GM23338 (cell line): ENCODE measurements around the gene INO80B.
A peak's percentile ranks its signal among the peaks of the same experiment; 100 is the strongest.

ENCODE experiments used
- CREB1 ChIP-seq: fragments of 250-450 bp; sonication (Bioruptor Pico); IDR thresholded peaks from 2 replicates; pipeline ENCODE4 v1.5.0; 2020; ENCODE audit warnings: low read depth, mild to moderate bottlenecking, moderate library complexity
- EZH2 ChIP-seq: fragments of 200-600 bp; sonication (generic); IDR thresholded peaks from one replicate; pipeline ENCODE4 v1.8.0; 2017; ENCODE audit warnings: antibody characterized with exemption, mild to moderate bottlenecking, low read depth; ENCODE audit not compliant: unreplicated experiment
- EZH2phosphoT487 ChIP-seq: fragments of 200-600 bp; sonication (generic); IDR thresholded peaks from one replicate; pipeline ENCODE4 v1.8.1; 2018; ENCODE audit warnings: antibody characterized with exemption; ENCODE audit not compliant: unreplicated experiment
- JUNB ChIP-seq: IDR thresholded peaks from one replicate; pipeline ENCODE4 v1.6.1; 2016; ENCODE audit warnings: antibody characterized with exemption; ENCODE audit not compliant: unreplicated experiment
- NANOG ChIP-seq: IDR thresholded peaks from 2 replicates; pipeline ENCODE4 v1.6.1; 2016; ENCODE audit warnings: antibody characterized with exemption, borderline replicate concordance
- POLR2AphosphoS5 ChIP-seq: IDR thresholded peaks from 2 replicates; pipeline ENCODE4 v1.6.1; 2016; ENCODE audit warnings: antibody characterized with exemption, low read depth
- ZNF114 ChIP-seq: fragments of 250-450 bp; sonication (Bioruptor Pico); IDR thresholded peaks from 2 replicates; pipeline ENCODE4 v1.5.0; 2020; ENCODE audit warnings: mild to moderate bottlenecking, moderate library complexity
- ZNF331 ChIP-seq: fragments of 250-450 bp; sonication (Bioruptor Pico); IDR thresholded peaks from 2 replicates; pipeline ENCODE4 v1.5.0; 2020; ENCODE audit warnings: low read depth, mild to moderate bottlenecking, moderate library complexity
- TF ChIP-seq, protein P1 (sequence below): IDR thresholded peaks from 2 replicates; pipeline ENCODE4 v1.6.1; 2016; ENCODE audit warnings: antibody characterized with exemption
- TF ChIP-seq, protein P2 (sequence below), 2 experiments: fragments of 200-600 bp in 1 of 2; sonication (generic) in 1 of 2; conservative IDR thresholded peaks; 2 replicates each; pipeline versions ENCODE4 v1.5.1 to v1.6.1; 2016 to 2017; ENCODE audit warnings: antibody characterized with exemption in 2 of 2, low read depth in 2 of 2, mild to moderate bottlenecking in 2 of 2, moderate library complexity in 1 of 2
- TF ChIP-seq, protein P3 (sequence below): IDR thresholded peaks from one replicate; pipeline ENCODE4 v1.6.1; 2018; ENCODE audit warnings: antibody characterized with exemption; ENCODE audit not compliant: unreplicated experiment

DNA sequence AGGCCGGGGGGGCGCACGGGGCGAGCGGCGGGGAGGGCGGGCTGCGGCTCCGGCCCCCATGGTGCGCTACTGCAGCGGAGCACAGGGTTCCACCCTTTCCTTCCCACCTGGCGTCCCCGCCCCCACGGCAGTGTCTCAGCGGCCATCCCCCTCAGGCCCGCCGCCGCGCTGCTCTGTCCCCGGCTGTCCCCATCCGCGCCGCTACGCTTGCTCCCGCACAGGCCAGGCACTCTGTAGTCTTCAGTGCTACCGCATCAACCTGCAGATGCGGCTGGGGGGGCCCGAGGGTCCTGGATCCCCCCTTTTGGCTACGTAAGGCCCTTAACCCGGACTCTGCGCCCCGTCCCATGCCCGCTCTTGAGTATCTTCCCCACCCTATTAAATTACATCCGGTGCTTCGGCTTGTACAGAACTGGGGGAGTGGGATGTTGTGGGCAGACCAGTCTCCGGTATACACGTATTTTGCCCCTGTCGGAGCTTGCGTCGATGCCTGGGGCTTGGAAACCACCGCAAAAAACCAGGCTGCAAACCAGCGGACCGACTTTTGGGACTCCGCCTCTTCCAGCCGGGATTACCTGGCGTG is 2.8 kb downstream of the INO80B start:
- TF ChIP-seq, protein P1, sequence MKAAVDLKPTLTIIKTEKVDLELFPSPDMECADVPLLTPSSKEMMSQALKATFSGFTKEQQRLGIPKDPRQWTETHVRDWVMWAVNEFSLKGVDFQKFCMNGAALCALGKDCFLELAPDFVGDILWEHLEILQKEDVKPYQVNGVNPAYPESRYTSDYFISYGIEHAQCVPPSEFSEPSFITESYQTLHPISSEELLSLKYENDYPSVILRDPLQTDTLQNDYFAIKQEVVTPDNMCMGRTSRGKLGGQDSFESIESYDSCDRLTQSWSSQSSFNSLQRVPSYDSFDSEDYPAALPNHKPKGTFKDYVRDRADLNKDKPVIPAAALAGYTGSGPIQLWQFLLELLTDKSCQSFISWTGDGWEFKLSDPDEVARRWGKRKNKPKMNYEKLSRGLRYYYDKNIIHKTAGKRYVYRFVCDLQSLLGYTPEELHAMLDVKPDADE = no peak
- TF ChIP-seq, protein P2, sequence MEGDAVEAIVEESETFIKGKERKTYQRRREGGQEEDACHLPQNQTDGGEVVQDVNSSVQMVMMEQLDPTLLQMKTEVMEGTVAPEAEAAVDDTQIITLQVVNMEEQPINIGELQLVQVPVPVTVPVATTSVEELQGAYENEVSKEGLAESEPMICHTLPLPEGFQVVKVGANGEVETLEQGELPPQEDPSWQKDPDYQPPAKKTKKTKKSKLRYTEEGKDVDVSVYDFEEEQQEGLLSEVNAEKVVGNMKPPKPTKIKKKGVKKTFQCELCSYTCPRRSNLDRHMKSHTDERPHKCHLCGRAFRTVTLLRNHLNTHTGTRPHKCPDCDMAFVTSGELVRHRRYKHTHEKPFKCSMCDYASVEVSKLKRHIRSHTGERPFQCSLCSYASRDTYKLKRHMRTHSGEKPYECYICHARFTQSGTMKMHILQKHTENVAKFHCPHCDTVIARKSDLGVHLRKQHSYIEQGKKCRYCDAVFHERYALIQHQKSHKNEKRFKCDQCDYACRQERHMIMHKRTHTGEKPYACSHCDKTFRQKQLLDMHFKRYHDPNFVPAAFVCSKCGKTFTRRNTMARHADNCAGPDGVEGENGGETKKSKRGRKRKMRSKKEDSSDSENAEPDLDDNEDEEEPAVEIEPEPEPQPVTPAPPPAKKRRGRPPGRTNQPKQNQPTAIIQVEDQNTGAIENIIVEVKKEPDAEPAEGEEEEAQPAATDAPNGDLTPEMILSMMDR (conservative IDR thresholded peaks at IDR 0.05; ENCODE audit: low read depth in 2 of 2) = no peak
- TF ChIP-seq CREB1 (no peak), EZH2 (no peak), ZNF331 (CRISPR knock-in tag) (no peak), POLR2AphosphoS5 (peak; percentile 87), EZH2phosphoT487 (no peak), ZNF114 (CRISPR knock-in tag) (no peak), JUNB (no peak), NANOG (no peak)
- TF ChIP-seq, protein P3, sequence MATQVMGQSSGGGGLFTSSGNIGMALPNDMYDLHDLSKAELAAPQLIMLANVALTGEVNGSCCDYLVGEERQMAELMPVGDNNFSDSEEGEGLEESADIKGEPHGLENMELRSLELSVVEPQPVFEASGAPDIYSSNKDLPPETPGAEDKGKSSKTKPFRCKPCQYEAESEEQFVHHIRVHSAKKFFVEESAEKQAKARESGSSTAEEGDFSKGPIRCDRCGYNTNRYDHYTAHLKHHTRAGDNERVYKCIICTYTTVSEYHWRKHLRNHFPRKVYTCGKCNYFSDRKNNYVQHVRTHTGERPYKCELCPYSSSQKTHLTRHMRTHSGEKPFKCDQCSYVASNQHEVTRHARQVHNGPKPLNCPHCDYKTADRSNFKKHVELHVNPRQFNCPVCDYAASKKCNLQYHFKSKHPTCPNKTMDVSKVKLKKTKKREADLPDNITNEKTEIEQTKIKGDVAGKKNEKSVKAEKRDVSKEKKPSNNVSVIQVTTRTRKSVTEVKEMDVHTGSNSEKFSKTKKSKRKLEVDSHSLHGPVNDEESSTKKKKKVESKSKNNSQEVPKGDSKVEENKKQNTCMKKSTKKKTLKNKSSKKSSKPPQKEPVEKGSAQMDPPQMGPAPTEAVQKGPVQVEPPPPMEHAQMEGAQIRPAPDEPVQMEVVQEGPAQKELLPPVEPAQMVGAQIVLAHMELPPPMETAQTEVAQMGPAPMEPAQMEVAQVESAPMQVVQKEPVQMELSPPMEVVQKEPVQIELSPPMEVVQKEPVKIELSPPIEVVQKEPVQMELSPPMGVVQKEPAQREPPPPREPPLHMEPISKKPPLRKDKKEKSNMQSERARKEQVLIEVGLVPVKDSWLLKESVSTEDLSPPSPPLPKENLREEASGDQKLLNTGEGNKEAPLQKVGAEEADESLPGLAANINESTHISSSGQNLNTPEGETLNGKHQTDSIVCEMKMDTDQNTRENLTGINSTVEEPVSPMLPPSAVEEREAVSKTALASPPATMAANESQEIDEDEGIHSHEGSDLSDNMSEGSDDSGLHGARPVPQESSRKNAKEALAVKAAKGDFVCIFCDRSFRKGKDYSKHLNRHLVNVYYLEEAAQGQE = no peak
